GM18505 (cell line): ENCODE data around the gene CLMN.

Source experiments
- ATAC-seq: cut with Tn5 transposase; IDR thresholded peaks from one replicate; pipeline ENCODE4 v1.9.1; 2021; ENCODE audit not compliant: unreplicated experiment
- POLR2A ChIP-seq: IDR thresholded peaks from 4 replicates; pipeline ENCODE4 v1.6.1; 2011; ENCODE audit warnings: borderline replicate concordance; ENCODE audit not compliant: insufficient read depth, insufficient read length; ENCODE audit errors: extremely low read depth

Gene CLMN

GRCh38 chr14:95319312-95320077, at the start of gene CLMN:
Gene CLMN (minus strand): TSS chr14:95319908. CDS start chr14:95319792, 116 bp downstream.
- TF ChIP-seq POLR2A: no peak
- ATAC-seq: peak; percentile 42

GRCh38 chr14:95365401-95365800, 45.7 kb upstream of the CLMN start:
- ATAC-seq: no peak
- no peak for TF ChIP-seq POLR2A

- no peak for TF ChIP-seq POLR2A
Measured at GRCh38 chr14:95364481-95365209, 44.9 kb upstream of the CLMN start.

GRCh38 chr14:95363468-95363954, 43.8 kb upstream of the CLMN start:
- no peak for ATAC-seq
- no peak for TF ChIP-seq POLR2A

More at GRCh38 chr14:95364481-95365209, 44.9 kb upstream of the CLMN start:
- ATAC-seq: no peak

- no peak for TF ChIP-seq POLR2A
- ATAC-seq: no peak
Measured at GRCh38 chr14:95362138-95362494, 42.4 kb upstream of the CLMN start.

GRCh38 chr14:95361373-95362137, 41.8 kb upstream of the CLMN start:
- no peak for ATAC-seq
- no peak for TF ChIP-seq POLR2A

GRCh38 chr14:95360828-95361227, 41.1 kb upstream of the CLMN start:
- no peak for TF ChIP-seq POLR2A
- ATAC-seq: no peak

GRCh38 chr14:95359994-95360826, 40.5 kb upstream of the CLMN start:
- no peak for TF ChIP-seq POLR2A
- no peak for ATAC-seq

GRCh38 chr14:95356245-95356869, 36.6 kb upstream of the CLMN start:
- no peak for TF ChIP-seq POLR2A
- ATAC-seq: no peak

GRCh38 chr14:95355422-95355821, 35.7 kb upstream of the CLMN start:
- TF ChIP-seq POLR2A: no peak
- ATAC-seq: no peak

GRCh38 chr14:95354834-95355233, 35.1 kb upstream of the CLMN start:
- ATAC-seq: no peak
- no peak for TF ChIP-seq POLR2A

GRCh38 chr14:95353664-95354063, 34.0 kb upstream of the CLMN start:
- TF ChIP-seq POLR2A: no peak
- no peak for ATAC-seq
